ENCODE results near the gene GJD4. TPM values are rescaled to one million over a fixed set of nuclear protein-coding genes. Genes with fewer than 3 reads are reported as not detected.

Gene GJD4
- total and polyA plus RNA-seq, 2 of the 4 experiments (the other 2 are of a cell fraction): not detected

GRCh38 chr10:35633006-35633980, 28.2 kb downstream of the GJD4 start:
- CTCF ChIA-PET: interaction anchor here (1.5 to 2.3 kb wide), 2 partner anchors 1146 kb away, joined by 4 to 11 read pairs; no protein-coding TSS in a partner anchor
- BruUV-seq (replicated peaks): no TSS peak
- Histone ChIP-seq H3K18ac (ENCODE audit: low read depth, low read length) (no peak overlapping the region), H3K27me3 (ENCODE audit: control insufficient read depth, insufficient read depth, low read length) (no peaks in the 10 kb centered on the region), H2AK5ac (ENCODE audit: low read depth, low read length) (no peak overlapping the region; the same call in 1 of the 2 replicates), H2BK15ac (ENCODE audit: low read depth, low read length) (no peak overlapping the region), H3K9me3 (ENCODE audit: control insufficient read depth, insufficient read depth, low read length) (no peaks in the 10 kb centered on the region), H3K36me3 (ENCODE audit: control insufficient read depth, insufficient read depth, low read length) (no peaks in the 10 kb centered on the region), H2BK120ac (ENCODE audit: low read depth, low read length) (no peak overlapping the region; the same call in 1 of the 2 replicates), H3K4me1 (ENCODE audit: control insufficient read depth, insufficient read depth, low read length) (no peaks in the 10 kb centered on the region), H2BK5ac (ENCODE audit: low read depth, low read length, poor library complexity, severe bottlenecking) (no peak overlapping the region), H3K27ac (ENCODE audit: insufficient read depth, low read length) (no peak overlapping the region), H3K14ac (replicated peaks; ENCODE audit: low read depth, low read length) (no peak overlapping the region), H4K91ac (ENCODE audit: insufficient read depth, low read depth, low read length) (no peak overlapping the region), H4K20me1 (ENCODE audit: insufficient read depth, low read length) (no peaks in the 10 kb centered on the region), H3K9me1 (ENCODE audit: insufficient read depth, low read length) (no peaks in the 10 kb centered on the region), H3K9ac (ENCODE audit: low read depth, low read length) (no peak overlapping the region), H3K79me1 (ENCODE audit: low read depth in 1 of 2, low read length in 2 of 2) (peaks cover 3 to 5% of the 10 kb centered on the region in 2 experiments; a peak in 3 of 4 replicates), H3K4me2 (ENCODE audit: low read depth, low read length) (no peak overlapping the region), H4K5ac (ENCODE audit: low read depth, low read length) (no peak overlapping the region), H2AFZ (replicated peaks; ENCODE audit: low read length, poor library complexity) (peak overlapping the region; percentile 36), H3K56ac (ENCODE audit: extremely low read depth, insufficient read depth, low read length) (no peak overlapping the region), H3K4ac (ENCODE audit: low read depth, low read length) (no peak overlapping the region), H2AK9ac (replicated peaks; ENCODE audit: low read depth, low read length, poor library complexity) (no peak overlapping the region), H2BK20ac (ENCODE audit: low read depth, low read length) (no peak overlapping the region), H4K8ac (ENCODE audit: low read depth in 2 of 2, low read length in 2 of 2) (no peak overlapping the region), H3K23ac (ENCODE audit: low read depth, low read length) (no peak overlapping the region), H3K4me3 (ENCODE audit: insufficient read depth, low read depth, low read length) (no peak overlapping the region)
- ATAC-seq (ENCODE audit: low read depth): no peak
- intact Hi-C loops (cut with micrococcal nuclease): loop anchor here (10.0 kb wide), 1 partner anchor 862 kb away; no protein-coding TSS in a partner anchor
- WGBS, 2 experiments (ENCODE audit: extremely low coverage in 2 of 2, insufficient read length in 1 of 2): 100% methylated on average over 1 of the region's 12 CpGs; no CpG with 5 or more reads in 1 of the 2 experiments
- dilution Hi-C loops (cut with HindIII; ENCODE audit: low sequenced_read_pairs, unreplicated experiment): no loop called here
- POLR2A ChIA-PET (ENCODE audit: unreplicated experiment): interaction anchor here (0.6 kb wide), 1 partner anchor 466 kb away, joined by 3 read pairs; no protein-coding TSS in a partner anchor
- in situ Hi-C loops (cut with MboI; ENCODE audit: low sequenced_read_pairs): loop anchor here (5.0 kb wide), 2 partner anchors 1149 to 1249 kb away; no protein-coding TSS in a partner anchor
- no peak for DNase-seq
- TF ChIP-seq RFX5 (IDR thresholded peaks at IDR 0.05; ENCODE audit: low read depth, low read length): no peak
- no peak for TF ChIP-seq BHLHE40 (IDR thresholded peaks at IDR 0.05; ENCODE audit: low read depth, low read length)
- TF ChIP-seq CEBPB (IDR thresholded peaks at IDR 0.05; ENCODE audit: low read depth, low read length): no peak
- TF ChIP-seq MAFK (IDR thresholded peaks at IDR 0.05; ENCODE audit: low read depth, low read length): no peak
- no peak for TF ChIP-seq RAD21 (IDR thresholded peaks at IDR 0.05; ENCODE audit: low read length)
- TF ChIP-seq MXI1 (IDR thresholded peaks at IDR 0.05; ENCODE audit: borderline replicate concordance, low read depth, low read length): no peak
- TF ChIP-seq ELK1 (IDR thresholded peaks at IDR 0.05; ENCODE audit: borderline replicate concordance, low read depth, low read length): no peak
- TF ChIP-seq CTCF (conservative IDR thresholded peaks at IDR 0.05; ENCODE audit: low read depth, low read length): no peak
- TF ChIP-seq MAZ (IDR thresholded peaks at IDR 0.05; ENCODE audit: borderline replicate concordance, low read depth, low read length): no peak
- TF ChIP-seq SMC3 (IDR thresholded peaks at IDR 0.05; ENCODE audit: low read depth, low read length): no peak
- no peak for TF ChIP-seq CHD1 (IDR thresholded peaks at IDR 0.05; ENCODE audit: low read depth, low read length)
- TF ChIP-seq NFE2L2 (IDR thresholded peaks at IDR 0.05; ENCODE audit: low read depth, low read length): no peak
- TF ChIP-seq USF2 (IDR thresholded peaks at IDR 0.05; ENCODE audit: low read depth, low read length): no peak
